IMR-90 (cell line): ENCODE measurements around the gene HSPA1L. TPM values are rescaled to one million over a fixed set of nuclear protein-coding genes. Genes with fewer than 3 reads are reported as not detected.

ENCODE experiments used
- ATAC-seq: fragments of 200-7000 bp; cut with Tn5 transposase; 2 replicates; pipeline ENCODE4 v1.9.1; 2020; ENCODE audit warnings: low read depth, mild to moderate bottlenecking, moderate library complexity
- BruUV-seq: library from RNA; stranded (reverse); fragments of 400-500 nt; replicated peaks from 2 replicates; lab custom pipeline; 2021; lab: Mats Ljungman, UMichigan
- CTCF ChIA-PET: fragments of 300-600 bp; formaldehyde crosslinking; extraction: SDS; loops from one replicate; lab custom pipeline; 2021; ENCODE audit warnings: antibody characterized with exemption; lab: Yijun Ruan, JAX
- POLR2A ChIA-PET: fragments of 300-600 bp; sonication (Branson Sonifier 250); formaldehyde crosslinking; loops from one replicate; lab custom pipeline; 2022; ENCODE audit warnings: antibody characterized with exemption; ENCODE audit not compliant: unreplicated experiment; lab: Charles Lee
- DNase-seq: peaks from one replicate; pipeline ENCODE4 v3.0.0; 2013
- H2AFZ ChIP-seq: replicated peaks from 2 replicates; pipeline ENCODE3; 2013; ENCODE audit warnings: low read length, mild to moderate bottlenecking; ENCODE audit not compliant: poor library complexity
- H2AK5ac ChIP-seq: 2 replicates; pipeline ENCODE4 v1.6.1; 2013; ENCODE audit warnings: low read depth, low read length, inconsistent platforms
- H2AK9ac ChIP-seq: replicated peaks from 2 replicates; pipeline ENCODE3; 2013; ENCODE audit warnings: mild to moderate bottlenecking, low read depth, low read length, moderate library complexity; ENCODE audit not compliant: poor library complexity
- H2BK120ac ChIP-seq: 2 replicates; pipeline ENCODE4 v1.6.1; 2013; ENCODE audit warnings: low read depth, low read length, inconsistent platforms
- H2BK15ac ChIP-seq: 3 replicates; pipeline ENCODE4 v1.6.1; 2013; ENCODE audit warnings: low read depth, low read length, inconsistent platforms
- H2BK20ac ChIP-seq: 2 replicates; pipeline ENCODE4 v1.6.1; 2013; ENCODE audit warnings: low read depth, mild to moderate bottlenecking, inconsistent platforms, low read length, moderate library complexity
- H2BK5ac ChIP-seq: 2 replicates; pipeline ENCODE4 v1.6.1; 2013; ENCODE audit warnings: mild to moderate bottlenecking, low read depth, low read length, inconsistent platforms; ENCODE audit not compliant: poor library complexity, severe bottlenecking
- H3K14ac ChIP-seq: replicated peaks from 2 replicates; pipeline ENCODE4 v1.6.1; 2013; ENCODE audit warnings: low read depth, low read length, inconsistent platforms
- H3K18ac ChIP-seq: 2 replicates; pipeline ENCODE4 v1.6.1; 2013; ENCODE audit warnings: low read depth, low read length, control low read depth
- H3K23ac ChIP-seq: 2 replicates; pipeline ENCODE4 v1.6.1; 2013; ENCODE audit warnings: low read depth, low read length, inconsistent platforms
- H3K27ac ChIP-seq: 2 replicates; pipeline ENCODE4 v1.5.1; 2013; ENCODE audit warnings: mild to moderate bottlenecking, control low read depth, low read length; ENCODE audit not compliant: insufficient read depth
- H3K27me3 ChIP-seq: 2 replicates; pipeline ENCODE4 v1.6.1; 2013; ENCODE audit warnings: low read length; ENCODE audit not compliant: control insufficient read depth, insufficient read depth
- H3K36me3 ChIP-seq: 2 replicates; pipeline ENCODE4 v1.6.1; 2013; ENCODE audit warnings: low read length, mixed read lengths; ENCODE audit not compliant: control insufficient read depth, insufficient read depth
- H3K4ac ChIP-seq: 2 replicates; pipeline ENCODE4 v1.6.1; 2013; ENCODE audit warnings: low read depth, low read length, inconsistent platforms
- H3K4me1 ChIP-seq: 2 replicates; pipeline ENCODE4 v1.6.1; 2013; ENCODE audit warnings: low read length, mixed read lengths; ENCODE audit not compliant: control insufficient read depth, insufficient read depth
- H3K4me2 ChIP-seq: 2 replicates; pipeline ENCODE4 v1.6.1; 2013; ENCODE audit warnings: low read depth, mild to moderate bottlenecking, control low read depth, low read length, moderate library complexity
- H3K4me3 ChIP-seq: 2 replicates; pipeline ENCODE4 v1.5.1; 2013; ENCODE audit warnings: low read depth, mild to moderate bottlenecking, control low read depth, low read length, moderate library complexity; ENCODE audit not compliant: insufficient read depth
- H3K56ac ChIP-seq: 2 replicates; pipeline ENCODE4 v1.6.1; 2013; ENCODE audit warnings: low read length, inconsistent platforms; ENCODE audit not compliant: insufficient read depth; ENCODE audit errors: extremely low read depth
- H3K79me1 ChIP-seq, 2 experiments: 2 replicates each; pipeline ENCODE4 v1.6.1; 2013; ENCODE audit warnings: low read length in 2 of 2, inconsistent platforms in 1 of 2, low read depth in 1 of 2
- H3K9ac ChIP-seq: 2 replicates; pipeline ENCODE4 v1.6.1; 2013; ENCODE audit warnings: low read depth, low read length, control low read depth
- H3K9me1 ChIP-seq: 2 replicates; pipeline ENCODE4 v1.6.1; 2013; ENCODE audit warnings: low read length, inconsistent platforms; ENCODE audit not compliant: insufficient read depth
- H3K9me3 ChIP-seq: 2 replicates; pipeline ENCODE4 v1.6.1; 2013; ENCODE audit warnings: low read length; ENCODE audit not compliant: control insufficient read depth, insufficient read depth
- H4K20me1 ChIP-seq: 2 replicates; pipeline ENCODE4 v1.6.1; 2013; ENCODE audit warnings: low read length, inconsistent platforms; ENCODE audit not compliant: insufficient read depth
- H4K5ac ChIP-seq: 2 replicates; pipeline ENCODE4 v1.6.1; 2013; ENCODE audit warnings: mild to moderate bottlenecking, low read depth, low read length, control low read depth
- H4K8ac ChIP-seq, 2 experiments: 2 replicates each; pipeline ENCODE4 v1.6.1; 2013; ENCODE audit warnings: low read depth in 2 of 2, low read length in 2 of 2, control low read depth in 1 of 2, inconsistent platforms in 1 of 2
- H4K91ac ChIP-seq: 2 replicates; pipeline ENCODE4 v1.6.1; 2013; ENCODE audit warnings: low read depth, low read length, inconsistent platforms; ENCODE audit not compliant: insufficient read depth
- CEBPB ChIP-seq: IDR thresholded peaks from 2 replicates; pipeline ENCODE4 v1.6.1; 2012; ENCODE audit warnings: low read depth, low read length, improper control_type of control experiment
- CHD1 ChIP-seq: IDR thresholded peaks from 2 replicates; pipeline ENCODE4 v1.6.1; 2012; ENCODE audit warnings: low read depth, low read length, improper control_type of control experiment
- FOS ChIP-seq: fragments of 150-350 bp; IDR thresholded peaks from 2 replicates; pipeline ENCODE4 v1.6.1; 2016; ENCODE audit warnings: low read depth, low read length
- MAFK ChIP-seq: IDR thresholded peaks from 2 replicates; pipeline ENCODE4 v1.6.1; 2012; ENCODE audit warnings: low read depth, low read length, improper control_type of control experiment
- MAZ ChIP-seq: IDR thresholded peaks from 2 replicates; pipeline ENCODE4 v1.6.1; 2012; ENCODE audit warnings: low read depth, mild to moderate bottlenecking, low read length, improper control_type of control experiment, moderate library complexity, borderline replicate concordance
- MXI1 ChIP-seq: IDR thresholded peaks from 2 replicates; pipeline ENCODE4 v1.6.1; 2012; ENCODE audit warnings: low read depth, mild to moderate bottlenecking, low read length, moderate library complexity, borderline replicate concordance
- NFE2L2 ChIP-seq: fragments of 150-350 bp; IDR thresholded peaks from 2 replicates; pipeline ENCODE4 v1.6.1; 2016; ENCODE audit warnings: low read depth, mild to moderate bottlenecking, low read length
- POLR2A ChIP-seq: IDR thresholded peaks from 2 replicates; pipeline ENCODE4 v1.6.1; 2012; ENCODE audit warnings: mild to moderate bottlenecking, low read depth, low read length
- RAD21 ChIP-seq: IDR thresholded peaks from 2 replicates; pipeline ENCODE4 v1.6.1; 2012; ENCODE audit warnings: low read length, improper control_type of control experiment
- RCOR1 ChIP-seq: IDR thresholded peaks from 2 replicates; pipeline ENCODE4 v1.6.1; 2012; ENCODE audit warnings: mild to moderate bottlenecking, low read length, improper control_type of control experiment; ENCODE audit not compliant: insufficient replicate concordance
- RFX5 ChIP-seq: IDR thresholded peaks from 2 replicates; pipeline ENCODE4 v1.8.0; 2012; ENCODE audit warnings: low read depth, mild to moderate bottlenecking, low read length, moderate library complexity
- SMC3 ChIP-seq: fragments of 150-350 bp; IDR thresholded peaks from 2 replicates; pipeline ENCODE4 v1.6.1; 2016; ENCODE audit warnings: low read depth, mild to moderate bottlenecking, antibody characterized with exemption, low read length, moderate library complexity
- WGBS, 2 experiments: methylation state at CpG; one replicate each; pipeline versions ENCODE4 v1.1.5 to v1.1.7; 2013; ENCODE audit warnings: missing lambda C conversion rate in 2 of 2; ENCODE audit not compliant: insufficient read length in 1 of 2; ENCODE audit errors: extremely low coverage in 2 of 2; 5-methylcytosine and 5-hydroxymethylcytosine counted together
- dilution Hi-C: fragments of 300-500 bp; cut with HindIII; formaldehyde crosslinking; loops from one replicate; pipeline ENCODE4 v1.14.3; 2018; ENCODE audit warnings: low sequenced_read_pairs; ENCODE audit not compliant: unreplicated experiment
- in situ Hi-C: fragments of 300-500 bp; cut with MboI; formaldehyde crosslinking; loops from 3 replicates; pipeline ENCODE4 v1.14.3; 2019; ENCODE audit warnings: low sequenced_read_pairs, inconsistent platforms, mixed read lengths
- intact Hi-C: fragments of 100-400 bp; cut with micrococcal nuclease; formaldehyde crosslinking; loops from 2 replicates; pipeline ENCODE4 v1.10.0; 2022
- polyA plus RNA-seq, 3 experiments: library from polyadenylated mRNA; depleted of rRNA; stranded (reverse); fragments of >200 nt; gene quantifications; 2 replicates each; pipeline ENCODE4 v1.2.3, GENCODE V29; 2012; ENCODE audit warnings: low replicate concordance in 1 of 3
- total RNA-seq: library from RNA; depleted of rRNA; stranded (reverse); fragments of >200 nt; gene quantifications from 2 replicates; pipeline ENCODE4 v1.2.3, GENCODE V29; 2012
- TF ChIP-seq, protein P1 (sequence below): conservative IDR thresholded peaks from 2 replicates; pipeline ENCODE4 v1.5.1; 2012; ENCODE audit warnings: mild to moderate bottlenecking, low read depth, low read length, improper control_type of control experiment
- TF ChIP-seq, protein P2 (sequence below): fragments of 150-350 bp; IDR thresholded peaks from 2 replicates; pipeline ENCODE4 v1.6.1; 2016; ENCODE audit warnings: low read depth, mild to moderate bottlenecking, low read length, moderate library complexity, borderline replicate concordance
- TF ChIP-seq, protein P3 (sequence below): fragments of 150-350 bp; IDR thresholded peaks from 2 replicates; pipeline ENCODE4 v1.6.1; 2017; ENCODE audit warnings: mild to moderate bottlenecking, antibody characterized with exemption, low read length, low read depth

Gene HSPA1L
- total and polyA plus RNA-seq, 2 of the 4 experiments (the other 2 are of a cell fraction), result 0.97 to 1.3 TPM

DNA sequence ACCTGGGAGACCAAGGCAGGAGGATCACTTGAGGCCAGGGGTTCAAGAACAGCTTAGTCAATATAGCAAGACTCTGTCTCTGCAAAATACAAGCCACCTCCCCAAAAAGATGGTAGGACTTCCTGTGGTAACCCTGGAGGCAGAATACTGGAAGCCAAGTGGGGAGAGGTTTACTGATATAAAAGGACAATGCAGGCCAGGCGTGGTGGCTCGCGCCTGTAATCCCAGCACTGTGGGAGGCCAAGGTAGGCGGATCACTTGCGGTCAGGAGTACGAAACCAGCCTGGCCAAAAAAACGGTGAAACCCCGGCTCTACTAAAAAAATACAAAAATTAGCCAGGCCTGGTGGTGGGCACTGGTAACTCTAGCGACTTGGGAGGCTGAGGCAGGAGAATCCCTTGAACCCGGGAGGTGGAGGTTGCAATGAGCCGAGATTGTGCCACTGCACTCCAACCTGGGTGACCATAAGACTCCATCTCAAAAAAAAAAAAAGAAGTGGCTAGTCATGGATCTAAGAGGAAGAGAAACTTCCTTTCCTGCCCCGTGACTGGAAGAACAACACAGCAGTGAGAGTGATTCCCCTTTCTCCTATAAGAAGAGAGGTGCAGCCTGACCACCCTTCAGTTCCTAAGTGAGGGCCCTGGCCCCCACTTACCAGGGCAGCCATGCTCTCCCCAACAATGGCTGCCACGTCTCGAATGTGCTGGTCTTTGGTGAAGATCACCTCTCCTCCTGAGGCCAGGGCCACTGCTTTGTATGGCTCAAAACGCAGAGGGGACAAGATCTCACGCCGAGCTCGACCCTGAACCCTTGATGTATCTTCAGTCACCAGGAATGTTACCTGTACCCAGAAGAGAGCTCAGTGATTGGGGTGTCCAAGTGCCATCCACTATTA lies 46.5 kb downstream of the HSPA1L start:
- H3K9me1 ChIP-seq, result peaks cover 6% of the 10 kb centered on the region
- no peak overlapping the region for H3K23ac ChIP-seq
- no peak overlapping the region for H2BK120ac ChIP-seq
- DNase-seq (no peak), ATAC-seq (no peak)
- H2BK20ac ChIP-seq, result no peak overlapping the region
- no peak overlapping the region for H3K9ac ChIP-seq
- H3K18ac ChIP-seq, result no peak overlapping the region
- in situ Hi-C loops (no loop called here), intact Hi-C loops (no loop called here), dilution Hi-C loops (no loop called here)
- no peak overlapping the region for H3K4me3 ChIP-seq
- no peak overlapping the region for H3K56ac ChIP-seq
- no peak overlapping the region for H2AK5ac ChIP-seq
- no peak overlapping the region for H2AFZ ChIP-seq
- CTCF ChIA-PET, result interaction anchor here (1.3 to 1.6 kb wide), 2 partner anchors 16 to 18 kb away, joined by 3 to 5 read pairs; no protein-coding TSS in a partner anchor
- no peak overlapping the region for H2AK9ac ChIP-seq
- no peak overlapping the region for H3K27ac ChIP-seq
- no TSS peak for BruUV-seq
- H3K36me3 ChIP-seq, result no peaks in the 10 kb centered on the region
- H3K4me2 ChIP-seq, result no peak overlapping the region
- peaks cover 1% of the 10 kb centered on the region; the same call in 1 of the 2 replicates for H3K4me1 ChIP-seq
- no peaks in the 10 kb centered on the region for H3K79me1 ChIP-seq
- no peak overlapping the region for H2BK5ac ChIP-seq
- no peaks in the 10 kb centered on the region for H3K9me3 ChIP-seq
- H3K27me3 ChIP-seq, result no peaks in the 10 kb centered on the region
- H2BK15ac ChIP-seq, result no peak overlapping the region
- H3K4ac ChIP-seq, result no peak overlapping the region
- no peak overlapping the region for H4K5ac ChIP-seq
- POLR2A ChIA-PET, result no interaction called here
- H4K8ac ChIP-seq, result no peak overlapping the region
- no peaks in the 10 kb centered on the region for H4K20me1 ChIP-seq
- H4K91ac ChIP-seq, result no peak overlapping the region
- no peak overlapping the region for H3K14ac ChIP-seq
- WGBS, 2 experiments, result 87% methylated on average over 9 of the region's 18 CpGs; no CpG with 5 or more reads in 1 of the 2 experiments
- TF ChIP-seq RCOR1, result no peak
- no peak for TF ChIP-seq CEBPB
- TF ChIP-seq, protein P1, sequence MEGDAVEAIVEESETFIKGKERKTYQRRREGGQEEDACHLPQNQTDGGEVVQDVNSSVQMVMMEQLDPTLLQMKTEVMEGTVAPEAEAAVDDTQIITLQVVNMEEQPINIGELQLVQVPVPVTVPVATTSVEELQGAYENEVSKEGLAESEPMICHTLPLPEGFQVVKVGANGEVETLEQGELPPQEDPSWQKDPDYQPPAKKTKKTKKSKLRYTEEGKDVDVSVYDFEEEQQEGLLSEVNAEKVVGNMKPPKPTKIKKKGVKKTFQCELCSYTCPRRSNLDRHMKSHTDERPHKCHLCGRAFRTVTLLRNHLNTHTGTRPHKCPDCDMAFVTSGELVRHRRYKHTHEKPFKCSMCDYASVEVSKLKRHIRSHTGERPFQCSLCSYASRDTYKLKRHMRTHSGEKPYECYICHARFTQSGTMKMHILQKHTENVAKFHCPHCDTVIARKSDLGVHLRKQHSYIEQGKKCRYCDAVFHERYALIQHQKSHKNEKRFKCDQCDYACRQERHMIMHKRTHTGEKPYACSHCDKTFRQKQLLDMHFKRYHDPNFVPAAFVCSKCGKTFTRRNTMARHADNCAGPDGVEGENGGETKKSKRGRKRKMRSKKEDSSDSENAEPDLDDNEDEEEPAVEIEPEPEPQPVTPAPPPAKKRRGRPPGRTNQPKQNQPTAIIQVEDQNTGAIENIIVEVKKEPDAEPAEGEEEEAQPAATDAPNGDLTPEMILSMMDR, result no peak
- TF ChIP-seq POLR2A, result no peak
- TF ChIP-seq RAD21, result no peak
- no peak for TF ChIP-seq FOS
- TF ChIP-seq SMC3, result no peak
- TF ChIP-seq MAFK, result no peak
- TF ChIP-seq, protein P2, sequence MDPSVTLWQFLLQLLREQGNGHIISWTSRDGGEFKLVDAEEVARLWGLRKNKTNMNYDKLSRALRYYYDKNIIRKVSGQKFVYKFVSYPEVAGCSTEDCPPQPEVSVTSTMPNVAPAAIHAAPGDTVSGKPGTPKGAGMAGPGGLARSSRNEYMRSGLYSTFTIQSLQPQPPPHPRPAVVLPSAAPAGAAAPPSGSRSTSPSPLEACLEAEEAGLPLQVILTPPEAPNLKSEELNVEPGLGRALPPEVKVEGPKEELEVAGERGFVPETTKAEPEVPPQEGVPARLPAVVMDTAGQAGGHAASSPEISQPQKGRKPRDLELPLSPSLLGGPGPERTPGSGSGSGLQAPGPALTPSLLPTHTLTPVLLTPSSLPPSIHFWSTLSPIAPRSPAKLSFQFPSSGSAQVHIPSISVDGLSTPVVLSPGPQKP, result no peak
- TF ChIP-seq, protein P3, sequence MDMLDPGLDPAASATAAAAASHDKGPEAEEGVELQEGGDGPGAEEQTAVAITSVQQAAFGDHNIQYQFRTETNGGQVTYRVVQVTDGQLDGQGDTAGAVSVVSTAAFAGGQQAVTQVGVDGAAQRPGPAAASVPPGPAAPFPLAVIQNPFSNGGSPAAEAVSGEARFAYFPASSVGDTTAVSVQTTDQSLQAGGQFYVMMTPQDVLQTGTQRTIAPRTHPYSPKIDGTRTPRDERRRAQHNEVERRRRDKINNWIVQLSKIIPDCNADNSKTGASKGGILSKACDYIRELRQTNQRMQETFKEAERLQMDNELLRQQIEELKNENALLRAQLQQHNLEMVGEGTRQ, result no peak
- no peak for TF ChIP-seq NFE2L2
- no peak for TF ChIP-seq RFX5
- no peak for TF ChIP-seq MXI1
- no peak for TF ChIP-seq CHD1
- no peak for TF ChIP-seq MAZ
